ENCODE results near the gene SLC46A3.
"Not testable (repeated sequence)": the region's sequence is repeated elsewhere in the genome, so short reads cannot be mapped to it uniquely, and the experiment has no call there.

Gene SLC46A3

DNA sequence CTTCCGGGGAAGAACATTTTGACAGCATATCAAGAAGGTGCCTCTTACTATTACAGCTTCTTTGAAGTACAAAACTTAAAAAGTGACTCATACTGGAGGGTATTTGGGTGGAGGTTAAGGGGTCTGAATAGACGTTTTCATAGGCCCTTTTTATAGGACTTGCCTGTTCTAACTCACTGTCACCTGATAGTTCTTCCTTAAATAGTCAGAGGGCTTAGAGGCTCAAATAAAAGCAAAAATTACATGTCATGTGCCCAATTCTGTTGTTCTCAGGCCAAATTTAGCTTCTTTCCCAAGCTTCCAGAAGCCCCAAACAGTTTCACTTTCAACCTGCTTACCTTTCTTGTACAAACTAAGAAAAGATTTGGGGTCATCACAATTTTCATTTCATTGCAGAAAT, 16.1 kb upstream of the SLC46A3 start:
- intact Hi-C loops (cut with DNase I) = no loop called here
- no peak for DNase-seq

DNA sequence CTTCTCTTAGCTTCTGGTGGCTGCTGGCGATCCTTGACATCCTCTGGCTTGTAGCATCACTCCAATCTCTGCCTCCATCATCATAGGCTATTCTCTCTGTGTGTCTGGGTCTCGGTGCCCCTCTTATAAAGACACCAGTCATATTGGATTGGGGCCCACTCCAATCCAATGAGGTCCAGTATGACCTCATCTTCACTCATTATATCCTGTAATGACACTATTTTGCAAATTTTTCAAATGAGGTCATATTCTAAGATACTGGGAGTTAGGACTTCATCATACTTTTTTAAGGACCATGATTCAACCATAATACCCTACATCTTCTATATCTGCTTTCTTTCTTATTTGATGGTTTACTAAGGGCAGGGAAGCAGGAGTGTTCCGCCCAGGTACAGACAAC, 12.0 kb upstream of the SLC46A3 start:
- intact Hi-C loops (cut with DNase I) = no loop called here
- DNase-seq = no peak

DNA sequence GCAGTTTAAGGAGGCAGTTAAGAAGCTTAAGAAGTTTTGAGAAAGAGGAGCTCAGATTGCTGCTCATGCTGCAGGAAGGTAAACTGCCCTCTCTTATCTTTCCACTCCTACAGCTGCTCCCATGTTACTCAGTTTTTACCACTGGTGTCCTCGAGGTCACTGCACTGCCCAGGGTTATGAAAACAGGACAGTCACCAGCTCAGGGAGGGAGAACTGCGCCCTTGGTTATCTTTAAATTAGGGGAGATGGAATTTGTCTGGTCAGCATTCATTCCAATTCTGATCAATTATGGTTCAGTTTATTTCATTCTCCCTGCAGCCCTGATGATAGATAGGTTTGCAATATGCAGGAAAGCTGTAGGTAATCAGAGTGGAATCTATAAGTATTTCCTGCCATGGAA, 10.8 kb upstream of the SLC46A3 start:
- no peak for DNase-seq
- intact Hi-C loops (cut with DNase I) = no loop called here

DNA sequence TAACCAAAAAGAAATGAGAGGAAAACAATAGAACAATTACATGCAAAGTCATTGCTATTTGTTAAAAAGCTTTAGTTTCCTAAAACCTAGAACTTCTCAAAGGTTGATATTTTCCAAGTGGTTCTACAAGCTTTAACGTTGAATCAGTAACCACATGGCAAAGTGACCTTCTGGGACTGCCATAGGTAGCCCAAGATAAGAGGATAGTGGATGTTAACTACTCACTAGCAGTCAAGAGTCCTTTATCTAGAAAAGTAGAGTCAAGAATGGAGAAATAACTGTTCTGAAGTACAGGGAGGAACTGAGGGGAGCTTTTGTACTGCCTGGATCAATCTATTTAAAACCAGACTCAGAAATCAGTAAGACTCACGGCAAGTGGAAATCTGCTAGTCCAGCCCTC, 9.9 kb upstream of the SLC46A3 start:
- intact Hi-C loops (cut with DNase I) = no loop called here
- no peak for DNase-seq

DNA sequence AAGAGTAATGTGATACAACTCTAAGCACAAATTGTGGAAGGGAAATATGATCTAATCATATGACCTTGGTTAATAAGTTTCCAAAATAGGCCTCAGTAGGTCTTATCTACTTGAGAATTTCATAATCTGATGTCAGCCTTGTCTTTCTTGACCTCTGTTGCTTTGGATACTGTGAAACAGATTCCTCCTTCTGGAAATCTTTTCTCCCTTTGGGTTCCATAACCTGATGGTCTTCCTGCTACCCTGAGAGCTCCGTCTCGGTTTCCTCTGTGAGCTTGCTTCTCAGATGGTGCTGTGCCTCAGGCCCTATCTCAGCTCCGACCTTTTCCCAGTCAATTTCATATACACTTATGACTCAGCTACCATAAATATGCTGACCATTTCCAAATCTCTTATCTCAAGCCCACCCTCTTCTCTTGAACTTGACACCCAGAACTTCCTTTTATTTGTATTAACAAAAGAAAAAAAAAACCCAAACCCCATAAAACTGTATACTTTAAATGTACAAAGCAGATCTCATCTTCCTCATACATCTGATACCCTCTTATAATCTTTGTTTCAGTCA, 6.4 kb upstream of the SLC46A3 start:
- DNase-seq = no peak
- intact Hi-C loops (cut with DNase I) = no loop called here

DNA sequence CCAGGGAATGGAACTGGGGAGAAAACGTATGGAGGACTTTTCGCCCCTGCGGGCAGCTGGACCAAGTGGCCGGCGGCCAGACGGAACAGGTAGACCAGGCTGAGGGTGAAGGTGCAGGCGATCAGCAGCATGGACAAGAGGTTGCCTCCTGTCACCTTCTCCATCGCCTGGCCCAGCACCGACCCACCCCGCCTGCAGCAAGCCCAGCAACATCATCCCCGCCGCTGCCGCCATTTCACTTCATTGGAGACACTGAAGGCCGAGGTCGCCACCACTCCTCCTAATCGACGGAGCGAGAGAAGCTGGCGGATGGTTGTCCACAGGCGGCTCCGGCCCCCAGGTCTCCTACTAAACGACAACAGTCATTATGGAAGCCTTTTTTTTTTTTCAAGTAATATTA, 5.0 kb upstream of the SLC46A3 start:
- peak in 1 of 10 donors; percentile 68 for DNase-seq

DNA sequence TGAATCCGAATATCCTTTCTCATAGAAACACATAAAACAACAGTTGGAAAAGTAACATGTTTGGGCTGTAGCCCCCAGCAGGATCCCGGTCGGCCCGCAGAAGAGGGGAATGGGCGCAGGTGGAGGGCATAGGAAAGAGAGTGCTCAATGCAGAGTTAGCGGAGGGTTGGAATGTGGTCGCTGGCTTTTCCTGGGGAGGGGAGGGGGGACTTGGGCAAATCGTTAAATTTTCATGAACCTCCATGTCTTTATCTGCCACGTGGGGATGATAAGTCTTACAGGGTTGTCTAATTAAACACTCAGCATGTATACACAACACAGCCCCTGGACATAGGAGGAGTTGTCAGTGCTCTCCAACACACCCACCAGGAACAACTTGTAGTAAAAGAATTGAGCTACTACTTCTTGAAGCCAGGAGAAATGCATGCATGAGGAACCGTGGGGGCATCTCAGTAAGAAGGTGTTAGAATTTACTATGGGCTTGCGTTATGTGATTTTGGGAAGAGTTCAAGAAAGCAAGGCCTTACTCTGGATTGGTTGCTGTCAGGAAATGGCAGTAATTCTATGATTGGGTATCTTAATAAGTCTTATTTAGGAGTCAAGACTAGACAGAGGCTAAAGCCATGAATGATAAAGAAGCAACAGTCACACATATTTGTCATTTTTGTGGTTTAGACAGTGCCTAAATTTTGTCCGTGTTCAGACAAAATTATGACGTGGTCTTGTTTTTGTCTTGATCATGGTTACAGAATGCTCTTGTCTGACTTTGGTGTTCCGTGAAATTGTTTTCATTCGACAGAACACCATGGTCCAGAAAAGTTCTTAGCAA, 671 bp upstream of the SLC46A3 start:
- intact Hi-C loops (cut with DNase I) = loop anchor here (1.0 to 2.0 kb wide), 2 partner anchors 22 to 61 kb away; partner anchors contain the start of gene POMP
- DNase-seq = no peak

More for the DNA sequence above, 5.0 kb upstream of the SLC46A3 start:
- intact Hi-C loops (cut with DNase I) = no loop called here

DNA sequence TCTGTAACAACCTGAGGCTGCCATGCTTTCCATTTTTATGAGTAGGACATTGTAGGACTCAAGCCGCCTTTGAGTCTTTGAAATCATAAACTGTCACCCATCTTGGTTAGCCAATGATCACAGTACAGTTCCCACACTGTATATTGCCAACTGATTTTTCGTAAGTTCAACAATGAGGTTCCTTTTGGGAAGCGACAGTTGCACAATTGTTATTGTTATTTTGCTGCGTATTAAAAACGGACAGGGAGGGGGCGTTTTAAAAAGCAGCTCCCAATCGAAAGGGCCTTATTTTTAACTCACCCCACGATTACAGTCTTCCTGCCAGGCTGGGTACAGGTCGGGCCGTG, 601 bp downstream of the SLC46A3 start:
- intact Hi-C loops (cut with DNase I) = loop anchor here (2.0 kb wide), 1 partner anchor 59 kb away; the partner anchor contains the start of gene POMP
- DNase-seq = no peak

DNA sequence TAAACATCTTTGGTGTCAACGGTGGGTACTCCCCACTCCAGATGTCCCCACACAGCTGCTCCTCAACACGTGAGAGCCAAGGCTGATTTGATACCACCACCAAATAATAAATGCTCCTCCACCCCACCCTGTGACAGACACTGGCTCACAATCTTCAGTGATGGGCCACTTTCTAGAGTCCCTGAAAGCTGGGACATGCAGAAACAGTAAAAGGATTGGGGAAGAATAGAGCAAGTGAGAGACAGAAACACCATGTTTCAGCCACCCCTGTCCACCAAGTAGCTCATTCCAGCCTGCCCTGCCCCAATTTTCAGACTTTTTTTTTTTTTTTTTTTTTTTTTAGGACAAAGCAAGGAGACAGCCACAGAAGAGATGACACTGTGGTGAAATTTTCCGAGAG, 1.6 kb downstream of the SLC46A3 start:
- intact Hi-C loops (cut with DNase I) = no loop called here
- DNase-seq = no peak

DNA sequence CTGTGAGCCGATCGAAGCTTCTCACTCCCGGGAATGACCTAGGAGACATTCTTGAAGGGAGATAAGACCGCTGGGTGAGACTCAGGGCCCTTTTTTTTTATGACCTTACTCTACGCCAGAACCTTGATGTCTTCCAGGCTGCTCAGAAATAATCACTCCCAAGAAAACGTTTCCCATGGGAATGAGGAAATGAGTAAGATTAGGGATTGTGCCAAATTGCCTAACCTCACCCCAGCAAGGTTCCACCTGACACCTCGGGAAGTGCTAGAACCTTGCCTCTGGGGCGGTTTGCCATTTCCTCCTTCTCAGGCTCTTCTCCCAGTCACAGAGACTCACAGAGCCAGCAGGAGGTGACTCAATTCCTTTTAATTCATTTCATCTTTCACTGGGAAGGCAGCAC, 2.3 kb downstream of the SLC46A3 start:
- intact Hi-C loops (cut with DNase I) = no loop called here
- DNase-seq = no peak

DNA sequence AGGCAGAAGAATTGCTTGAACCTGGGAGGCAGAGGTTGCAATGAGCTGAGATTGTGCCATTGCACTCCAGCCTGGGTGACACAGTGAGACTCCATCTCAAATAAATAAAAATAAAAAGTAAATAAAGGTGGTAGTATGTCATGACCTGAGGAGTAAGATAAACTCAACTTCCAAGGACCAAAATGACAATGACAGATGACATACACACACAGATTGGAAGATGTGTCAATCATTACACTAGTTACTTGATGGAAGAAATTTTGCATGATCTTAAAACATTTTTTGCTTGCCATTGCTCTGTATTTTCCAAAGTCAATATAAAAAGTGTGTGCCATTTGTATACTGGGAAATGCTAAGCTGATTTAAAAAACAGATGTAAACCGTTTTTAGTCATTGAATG, 4.1 kb downstream of the SLC46A3 start:
- no peak for DNase-seq
- intact Hi-C loops (cut with DNase I) = no loop called here

DNA sequence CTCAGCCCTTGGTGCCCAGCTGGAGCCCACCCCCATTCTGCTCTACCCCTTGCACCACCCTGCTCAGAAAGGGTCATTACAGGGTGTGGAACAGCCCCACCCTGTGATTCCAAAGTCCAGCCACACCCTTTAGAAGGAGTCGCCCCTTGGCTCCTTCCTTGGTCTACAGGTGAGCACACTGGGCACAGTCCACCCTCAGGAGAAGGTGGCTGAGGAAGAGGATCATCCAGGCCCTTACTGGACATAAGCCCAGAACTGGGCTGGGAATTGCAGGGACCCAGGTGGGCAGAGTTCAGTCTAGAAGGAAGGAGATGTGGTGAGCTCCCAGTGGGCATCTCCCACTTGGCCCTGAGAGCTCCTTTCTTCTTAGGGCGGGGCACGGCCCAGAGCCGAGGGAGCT, 8.6 kb downstream of the SLC46A3 start:
- DNase-seq = no peak
- intact Hi-C loops (cut with DNase I) = no loop called here

DNA sequence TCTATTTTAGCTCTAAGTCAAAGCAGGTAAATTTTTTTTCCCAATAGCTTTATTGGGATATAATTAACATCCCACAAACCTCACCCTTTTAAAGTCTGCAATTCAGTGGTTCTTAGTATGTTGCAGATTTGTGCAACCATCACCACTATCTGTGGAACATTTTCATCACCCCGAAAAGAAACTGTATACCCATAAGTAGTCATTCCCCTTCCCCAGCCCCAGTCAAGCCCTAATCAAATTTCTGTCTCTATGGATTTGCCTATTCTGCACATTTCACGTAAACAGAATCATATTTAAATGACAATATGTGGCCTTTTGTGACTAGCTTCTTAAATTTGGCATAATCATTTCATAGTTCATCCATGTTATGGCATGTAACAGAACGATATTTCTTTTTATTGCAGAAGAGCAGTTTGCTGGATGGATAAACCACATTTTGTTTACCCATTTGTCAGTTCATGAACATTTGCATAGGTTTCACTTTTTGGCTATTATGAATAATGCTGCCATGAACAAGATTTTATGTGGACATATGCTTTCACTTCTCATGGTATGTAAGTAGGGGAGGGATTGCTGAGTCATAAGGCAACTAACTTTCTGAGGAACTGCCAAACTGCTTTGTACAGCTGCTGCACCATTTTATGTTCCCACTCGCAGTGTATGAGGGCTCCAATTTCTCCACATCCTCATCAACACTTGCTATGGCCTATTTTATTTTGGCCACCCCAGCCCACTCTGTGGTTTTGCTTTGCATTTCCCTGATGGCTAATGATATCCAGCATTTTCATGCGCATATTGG, 10.9 kb downstream of the SLC46A3 start:
- intact Hi-C loops (cut with DNase I) = no loop called here
- no peak for DNase-seq

DNA sequence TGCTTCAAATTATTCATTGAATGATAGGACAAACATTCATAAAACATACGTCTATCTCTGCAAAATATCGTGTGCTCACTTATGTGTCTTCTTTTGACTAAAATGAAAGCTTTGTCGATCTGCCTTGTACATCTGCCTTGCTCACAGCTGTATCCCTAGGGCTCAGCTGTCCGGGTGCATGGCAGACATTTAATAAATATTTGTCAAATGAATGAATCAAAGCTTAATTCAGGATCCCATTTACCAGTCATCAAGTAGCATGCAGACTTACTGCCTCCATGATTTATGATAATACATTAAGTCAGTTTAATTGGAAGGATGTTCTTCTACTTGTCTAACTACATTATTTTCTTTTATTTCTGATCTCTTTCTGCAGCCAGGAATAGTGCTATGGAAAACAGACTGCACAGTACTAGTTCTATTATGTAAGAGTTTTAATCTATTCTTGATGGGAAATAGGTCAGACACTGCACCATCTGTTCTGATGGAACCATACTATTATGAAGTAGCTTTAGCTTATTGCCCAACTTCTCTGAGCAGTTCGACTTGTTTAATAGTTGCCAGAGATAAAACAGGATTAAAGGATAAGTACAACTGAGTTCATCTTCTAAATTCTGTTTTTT, 13.2 kb downstream of the SLC46A3 start:
- intact Hi-C loops (cut with DNase I) = no loop called here
- DNase-seq = no peak

DNA sequence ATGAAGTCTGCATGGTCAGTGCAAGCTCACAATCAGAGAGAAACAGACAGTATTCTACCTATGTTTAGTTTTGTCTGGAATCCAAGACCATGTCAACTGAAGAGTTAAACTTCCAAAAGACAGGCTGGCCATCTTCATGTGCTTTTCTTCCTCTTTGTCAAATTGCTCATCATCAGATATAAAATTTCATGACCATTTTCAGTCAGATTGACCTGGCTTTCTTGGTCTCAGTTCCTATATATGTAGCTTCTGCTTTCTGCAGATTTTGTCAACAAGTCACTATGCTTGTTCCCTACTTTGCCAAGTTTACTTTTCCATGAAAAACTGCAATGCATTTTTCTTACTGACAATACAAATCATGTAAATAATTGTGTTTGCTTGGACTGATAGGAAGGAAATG, 13.9 kb downstream of the SLC46A3 start:
- no peak for DNase-seq
- intact Hi-C loops (cut with DNase I) = no loop called here

DNA sequence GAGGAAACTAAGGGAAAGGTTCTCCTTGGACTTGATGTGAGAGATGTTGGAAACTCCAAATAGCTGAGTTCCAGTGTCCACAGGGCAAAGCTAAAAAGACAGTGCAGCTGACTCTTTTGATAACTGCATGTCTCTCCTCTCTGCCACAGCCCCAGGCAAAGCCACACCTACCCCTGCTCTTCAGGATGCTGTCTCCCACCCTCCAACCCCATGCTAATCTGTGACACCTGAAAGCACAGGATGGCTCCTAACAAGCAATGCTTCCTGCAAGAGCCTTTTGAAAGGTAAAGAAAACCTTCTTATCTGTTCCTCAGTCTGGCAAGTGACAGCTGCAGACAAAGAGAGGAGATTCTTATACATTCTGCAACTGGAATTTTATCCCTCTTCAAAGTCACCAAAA, 14.5 kb downstream of the SLC46A3 start:
- DNase-seq = no peak
- intact Hi-C loops (cut with DNase I) = no loop called here

DNA sequence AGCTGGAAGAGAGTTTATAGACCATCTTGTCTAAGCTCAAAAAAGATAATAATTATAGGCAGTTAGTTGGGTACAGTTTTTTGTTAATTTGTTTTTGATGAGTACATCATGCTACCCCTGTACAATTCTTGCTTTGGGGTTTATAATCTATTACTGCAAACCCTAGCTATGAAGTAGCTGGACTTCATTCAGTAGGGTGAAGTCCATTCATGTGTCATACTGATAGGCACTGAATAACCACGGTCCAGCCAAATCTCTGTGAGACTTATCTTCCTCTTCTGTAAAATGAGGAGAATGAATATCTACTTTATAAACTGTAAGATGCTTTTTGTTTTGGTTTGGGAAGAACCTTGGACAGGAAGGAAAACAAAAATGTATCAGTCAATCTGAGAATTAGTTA, 19.5 kb downstream of the SLC46A3 start:
- DNase-seq = no peak
- intact Hi-C loops (cut with DNase I) = no loop called here

DNA sequence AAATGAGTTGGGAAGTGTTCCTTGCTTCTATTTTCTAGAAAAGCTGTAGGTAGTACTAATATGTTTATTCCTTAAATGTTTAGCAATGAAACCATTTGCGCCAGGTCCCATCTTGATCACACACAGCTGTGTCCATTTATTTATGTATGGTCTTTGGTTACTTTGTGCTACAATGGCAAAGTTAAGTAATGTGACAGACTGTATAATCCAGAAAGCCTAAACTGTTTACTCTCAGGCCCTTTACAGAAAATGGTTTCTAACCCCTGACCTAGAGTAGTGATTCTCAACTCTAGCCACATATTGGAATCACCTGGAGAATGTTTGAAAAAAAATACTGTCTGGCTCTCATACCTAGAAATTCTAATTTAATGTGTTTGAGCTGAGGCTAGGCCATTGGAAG, 21.3 kb downstream of the SLC46A3 start:
- no peak for DNase-seq
- intact Hi-C loops (cut with DNase I) = no loop called here

DNA sequence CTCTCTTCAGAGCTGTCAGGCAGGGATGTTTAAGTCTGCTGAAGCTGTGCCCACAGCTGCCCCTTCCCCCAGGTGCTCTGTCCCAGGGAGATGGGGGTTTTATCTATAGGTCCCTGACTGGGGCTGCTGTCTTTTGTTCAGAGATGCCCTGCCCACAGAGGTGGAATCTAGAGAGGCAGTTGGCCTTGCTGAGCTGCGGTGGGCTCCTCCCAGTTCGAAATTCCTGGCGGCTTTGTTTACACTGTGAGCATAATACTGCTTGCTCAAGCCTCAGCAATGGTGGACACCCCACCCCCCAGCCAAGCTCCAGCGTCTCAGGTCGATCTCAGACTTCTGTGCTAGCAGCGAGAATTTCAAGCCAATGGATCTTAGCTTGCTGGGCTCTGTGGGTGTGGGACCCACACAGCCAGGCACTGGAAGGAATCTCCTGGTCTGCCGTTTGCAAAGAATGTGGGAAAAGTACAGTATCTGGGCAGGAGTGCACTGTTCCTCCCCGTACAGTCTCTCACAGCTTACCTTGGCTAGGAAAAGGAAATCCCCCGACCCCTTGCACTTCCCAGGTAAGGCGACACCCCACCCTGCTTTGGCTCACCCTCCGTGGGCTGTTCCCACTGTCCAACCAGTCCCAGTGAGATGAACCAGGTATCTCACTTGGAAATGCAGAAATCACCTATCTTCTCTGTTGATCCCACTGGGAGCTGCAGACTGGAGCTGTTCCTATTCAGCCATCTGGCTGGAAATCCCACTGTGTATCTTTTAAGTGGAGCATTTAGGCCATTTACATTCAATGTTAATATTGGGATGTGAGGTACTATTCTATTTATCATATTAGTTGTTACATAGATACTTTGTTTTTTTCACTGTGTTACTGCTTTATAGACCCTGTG, 24.9 kb downstream of the SLC46A3 start:
- intact Hi-C loops (cut with DNase I); DNase-seq: not testable (repeated sequence)

DNA sequence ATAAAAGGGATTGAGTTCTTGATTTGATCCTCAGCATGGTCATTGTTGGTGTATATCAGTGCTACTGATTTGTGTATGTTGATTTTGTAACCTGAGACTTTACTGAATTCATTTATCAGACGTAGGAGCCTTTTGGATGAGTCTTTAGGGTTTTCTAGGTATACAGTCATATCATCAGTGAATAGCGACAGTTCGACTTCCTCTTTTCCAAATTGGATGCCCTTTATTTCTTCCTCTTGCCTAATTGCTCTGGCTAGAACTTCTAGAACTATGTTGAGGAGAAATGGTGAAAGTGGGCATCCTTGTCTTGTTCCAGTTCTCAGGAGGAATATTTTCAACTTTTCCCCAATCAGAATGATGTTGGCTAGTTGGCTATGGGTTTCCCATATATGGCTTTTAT, 32.9 kb downstream of the SLC46A3 start:
- intact Hi-C loops (cut with DNase I) = no loop called here
- DNase-seq = no peak

Measured in posterior cingulate gyrus (tissue), 11 donors.